Adrenal gland (tissue), 12 donors: ENCODE measurements around the gene CMIP. TPM values are rescaled to one million over a fixed set of nuclear protein-coding genes. Genes with fewer than 3 reads are reported as not detected.

ENCODE experiments used
- DNase-seq, 7 donors: peaks; one replicate each; pipeline ENCODE4 v3.0.0-alpha.2; 2019 to 2020
- H3K27ac ChIP-seq, 5 donors: fragments of 200-600 bp; sonication (generic) in 4 of 5; 1 replicate in 3 of 5; 2 replicates in 2 of 5; pipeline versions ENCODE4 v1.5.1 to v1.8.0; 2016 to 2020; ENCODE audit warnings: mild to moderate bottlenecking in 1 of 5
- H3K27me3 ChIP-seq: fragments of 200-600 bp; 2 replicates; pipeline ENCODE4 v1.8.0; 2021
- H3K36me3 ChIP-seq, 2 donors: fragments of 200-600 bp; replicated peaks in 1 of 2; 1 replicate in 1 of 2; 2 replicates in 1 of 2; pipeline versions ENCODE4 v1.5.1 to v1.8.0; 2018 to 2022
- H3K4me1 ChIP-seq, 2 donors: fragments of 200-600 bp; replicated peaks in 1 of 2; 1 replicate in 1 of 2; 2 replicates in 1 of 2; pipeline versions ENCODE4 v1.5.1 to v1.8.0; 2018 to 2021
- H3K4me3 ChIP-seq, 4 donors: fragments of 200-600 bp; sonication (generic) in 3 of 4; one replicate each; pipeline ENCODE4 v1.5.1; 2016 to 2018
- H3K9me3 ChIP-seq, 3 donors: fragments of 200-600 bp; sonication (generic) in 1 of 3; replicated peaks in 1 of 3; 1 replicate in 2 of 3; 2 replicates in 1 of 3; pipeline versions ENCODE4 v1.5.1 to v1.8.0; 2016 to 2021
- POLR2A ChIP-seq, 2 donors: fragments of 450-650 bp; IDR thresholded peaks; one replicate each; pipeline ENCODE4 v1.6.1; 2017; ENCODE audit warnings: antibody characterized with exemption in 2 of 2, mild to moderate bottlenecking in 2 of 2, moderate library complexity in 1 of 2
- WGBS, 4 donors: extraction: QIAGEN DNeasy Blood & Tissue Kit in 2 of 4; methylation state at CpG; one replicate each; pipeline versions ENCODE4 v1.1.5 to v1.1.7; 2013 to 2017; 5-methylcytosine and 5-hydroxymethylcytosine counted together
- intact Hi-C, 2 donors: fragments of 100-400 bp; cut with DNase I; formaldehyde crosslinking; loops; one replicate each; pipeline versions ENCODE4 v1.14.1 to v1.15.0; 2022 to 2023
- polyA plus RNA-seq, 3 donors: library from polyadenylated mRNA; stranded (reverse); fragments of 200-250 nt in 2 of 3; fragments of 350-450 nt in 1 of 3; fragmentation: Illumina TruSeq in 1 of 3; extraction: RNeasy Lipid Tissue Mini Kit (QIAGEN cat#74804) in 1 of 3; gene quantifications; one replicate each; pipeline ENCODE4 v1.2.3, GENCODE V29; 2013 to 2014
- total RNA-seq, 9 donors: library from RNA; depleted of rRNA in 4 of 9; stranded (reverse); fragments of >200 nt in 4 of 9; fragments of 120-200 nt in 1 of 9; fragmentation: NEBNext Ultra II Directional in 1 of 9; extraction: Animal tissue kit (Norgen Biotek cat#: 25700) in 1 of 9; gene quantifications; one replicate each; pipeline versions ENCODE4 v1.1.0 to v1.2.4, GENCODE V29; 2013 to 2023
- TF ChIP-seq, protein P1 (sequence below), 6 experiments: fragments of 450-650 bp in 4 of 6; fragments of 200-600 bp in 2 of 6; sonication (generic) in 1 of 6; IDR thresholded peaks; 1 replicate in 5 of 6; 2 replicates in 1 of 6; pipeline versions ENCODE4 v1.5.1 to v1.8.0; 2016 to 2021; ENCODE audit warnings: antibody characterized with exemption in 6 of 6, mild to moderate bottlenecking in 2 of 6, moderate library complexity in 1 of 6
- donor health status: healthy with polysubstance abuse.
- donor health status: Bipolar disorder and iron deficiency.
- donor health status: DM: yes; HTN: yes; CAD: no.
- donor health status: DM: no; HTN: no; CAD: no.
- donor health status: DM: no; HTN: no; CAD: no.
- donor health status: DM: yes; HTN: yes; CAD: no.

CMIP gene
- total and polyA plus RNA-seq, 12 donors = 8.1 to 87.9 (median 42.5) TPM

DNA sequence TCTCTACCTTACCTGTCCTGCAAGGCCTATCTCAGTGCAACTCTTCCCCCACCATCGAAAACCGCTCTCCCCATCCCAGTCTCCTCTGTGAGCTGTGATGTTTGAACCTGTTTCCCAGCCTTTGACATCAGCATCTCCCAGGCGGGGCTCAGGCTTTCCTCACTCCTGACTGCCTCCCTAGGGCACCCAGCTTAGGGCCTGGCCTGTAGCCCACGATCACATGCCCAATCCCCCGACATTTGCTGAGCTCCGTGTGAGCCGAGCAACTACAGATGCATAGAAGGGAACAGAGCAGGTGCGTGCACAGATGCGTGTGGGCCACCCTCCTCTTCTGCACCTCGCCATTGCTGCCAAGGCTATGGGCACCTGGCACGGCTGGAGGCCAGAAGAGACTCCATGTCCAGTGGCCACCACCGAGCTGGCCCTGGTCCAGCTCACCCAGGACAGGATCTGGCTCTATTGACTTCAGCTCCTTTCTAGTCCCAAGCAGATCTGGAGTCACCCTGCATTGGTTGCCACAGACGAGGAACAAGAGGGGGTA lies 35.5 kb upstream of the CMIP start:
- no peak for DNase-seq
- H3K27ac ChIP-seq = no peak overlapping the region
- 79 to 91% (median 88%) methylated on average over 10 to 13 of the region's 13 CpGs for WGBS, 4 donors
- H3K4me1 ChIP-seq = no peaks in the 10 kb centered on the region
- TF ChIP-seq, protein P1, sequence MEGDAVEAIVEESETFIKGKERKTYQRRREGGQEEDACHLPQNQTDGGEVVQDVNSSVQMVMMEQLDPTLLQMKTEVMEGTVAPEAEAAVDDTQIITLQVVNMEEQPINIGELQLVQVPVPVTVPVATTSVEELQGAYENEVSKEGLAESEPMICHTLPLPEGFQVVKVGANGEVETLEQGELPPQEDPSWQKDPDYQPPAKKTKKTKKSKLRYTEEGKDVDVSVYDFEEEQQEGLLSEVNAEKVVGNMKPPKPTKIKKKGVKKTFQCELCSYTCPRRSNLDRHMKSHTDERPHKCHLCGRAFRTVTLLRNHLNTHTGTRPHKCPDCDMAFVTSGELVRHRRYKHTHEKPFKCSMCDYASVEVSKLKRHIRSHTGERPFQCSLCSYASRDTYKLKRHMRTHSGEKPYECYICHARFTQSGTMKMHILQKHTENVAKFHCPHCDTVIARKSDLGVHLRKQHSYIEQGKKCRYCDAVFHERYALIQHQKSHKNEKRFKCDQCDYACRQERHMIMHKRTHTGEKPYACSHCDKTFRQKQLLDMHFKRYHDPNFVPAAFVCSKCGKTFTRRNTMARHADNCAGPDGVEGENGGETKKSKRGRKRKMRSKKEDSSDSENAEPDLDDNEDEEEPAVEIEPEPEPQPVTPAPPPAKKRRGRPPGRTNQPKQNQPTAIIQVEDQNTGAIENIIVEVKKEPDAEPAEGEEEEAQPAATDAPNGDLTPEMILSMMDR (IDR thresholded peaks at IDR 0.05) = no peak
- TF ChIP-seq POLR2A (IDR thresholded peaks at IDR 0.05) = no peak
- no peaks in the 10 kb centered on the region for H3K27me3 ChIP-seq
- H3K9me3 ChIP-seq = no peaks in the 10 kb centered on the region
- no peaks in the 10 kb centered on the region for H3K36me3 ChIP-seq
- no peak overlapping the region for H3K4me3 ChIP-seq
- intact Hi-C loops = loop anchor here in 1 of 2 donors (10.0 kb wide), 1 partner anchor 286 kb away; no protein-coding TSS in a partner anchor

GRCh38 chr16:81410643-81411293 lies 33.8 kb upstream of the CMIP start:
- Histone ChIP-seq H3K4me3 (no peak overlapping the region), H3K27ac (no peak overlapping the region), H3K4me1 (no peaks in the 10 kb centered on the region), H3K36me3 (no peaks in the 10 kb centered on the region), H3K9me3 (no peaks in the 10 kb centered on the region), H3K27me3 (no peaks in the 10 kb centered on the region)
- DNase-seq = peak in 2 of 7 donors; percentile 34 to 40
- WGBS, 4 donors = 50 to 57% (median 53%) methylated on average over 10 of the region's 10 CpGs
- no peak for TF ChIP-seq POLR2A (IDR thresholded peaks at IDR 0.05)
- TF ChIP-seq, protein P1 (IDR thresholded peaks at IDR 0.05) = no peak
- intact Hi-C loops = no loop called here

DNA sequence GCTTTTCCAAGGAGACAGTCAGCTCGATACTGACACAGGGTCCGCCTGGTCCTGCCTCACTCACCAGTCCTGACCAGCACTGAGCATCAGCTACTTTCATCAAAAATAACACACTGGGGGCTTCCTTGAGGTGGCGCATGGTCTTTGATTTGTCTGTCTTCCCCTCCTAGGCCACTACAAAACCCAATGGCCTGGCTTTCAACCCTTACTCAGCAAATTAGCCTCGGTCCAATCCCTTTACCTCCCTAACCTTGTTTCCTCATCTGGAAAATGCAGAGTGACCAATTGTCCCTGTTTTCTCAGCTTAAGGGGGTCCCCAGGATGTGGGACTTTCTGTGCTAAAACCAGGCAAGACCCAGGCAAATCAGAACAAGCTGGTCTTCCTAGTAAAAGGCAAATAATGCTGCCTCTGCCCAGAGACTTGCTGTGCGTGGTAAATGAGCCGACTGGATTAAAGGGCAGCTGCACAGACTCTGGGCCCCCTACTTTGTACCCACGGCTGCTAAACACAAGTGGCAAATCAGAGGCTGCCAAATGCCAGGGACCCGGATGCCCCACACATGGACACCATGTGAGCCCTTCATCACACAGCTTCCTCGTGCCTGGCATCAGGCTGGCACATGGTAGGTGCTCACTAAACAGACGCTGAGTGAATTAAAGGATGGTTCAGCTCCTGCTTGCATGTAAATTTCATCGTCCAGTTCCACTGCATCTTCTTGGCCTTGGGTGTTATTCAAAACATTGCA lies 31.2 kb upstream of the CMIP start:
- H3K4me1 ChIP-seq = no peaks in the 10 kb centered on the region
- DNase-seq = no peak
- 84 to 92% (median 90%) methylated on average over 9 to 11 of the region's 11 CpGs for WGBS, 4 donors
- intact Hi-C loops = no loop called here
- H3K27ac ChIP-seq = no peak overlapping the region
- H3K9me3 ChIP-seq = no peaks in the 10 kb centered on the region
- H3K27me3 ChIP-seq = no peaks in the 10 kb centered on the region
- no peaks in the 10 kb centered on the region for H3K36me3 ChIP-seq
- TF ChIP-seq, protein P1 (IDR thresholded peaks at IDR 0.05) = no peak
- no peak for TF ChIP-seq POLR2A (IDR thresholded peaks at IDR 0.05)
- no peak overlapping the region for H3K4me3 ChIP-seq

DNA sequence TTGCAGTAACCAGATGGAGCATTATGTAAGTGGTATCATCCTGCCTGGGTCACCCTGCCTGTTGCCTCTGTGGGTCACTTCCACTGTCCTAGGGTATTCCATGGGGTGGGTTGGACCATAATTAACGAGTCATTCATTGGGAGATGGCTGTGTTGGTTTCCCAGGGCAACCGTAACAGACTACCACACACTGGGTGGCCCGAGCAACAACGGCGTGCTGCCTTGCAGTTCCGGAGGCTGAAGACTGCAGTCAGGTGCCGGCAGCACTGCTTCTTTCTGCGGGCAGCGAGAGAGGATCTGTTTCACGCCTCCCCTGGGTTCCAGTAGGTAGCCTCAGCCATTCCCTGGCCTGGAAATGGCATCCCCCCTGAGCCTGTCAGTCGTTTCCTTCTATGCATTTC lies 28.9 kb upstream of the CMIP start:
- Histone ChIP-seq H3K27me3 (no peaks in the 10 kb centered on the region), H3K4me1 (no peaks in the 10 kb centered on the region), H3K4me3 (no peak overlapping the region), H3K9me3 (no peaks in the 10 kb centered on the region), H3K27ac (no peak overlapping the region), H3K36me3 (no peaks in the 10 kb centered on the region)
- TF ChIP-seq POLR2A (IDR thresholded peaks at IDR 0.05) = no peak
- TF ChIP-seq, protein P1 (IDR thresholded peaks at IDR 0.05) = no peak
- intact Hi-C loops = no loop called here
- DNase-seq = no peak
- 83 to 88% (median 85%) methylated on average over 7 to 11 of the region's 11 CpGs for WGBS, 4 donors
